HUDEP-2 (cell line): ENCODE measurements around the gene TMEM183A.

Experiments used
- DNase-seq, 76 experiments: peaks; one replicate each; lab custom pipeline; 2025; ENCODE audit not compliant: unreplicated experiment in 76 of 76; lab: John Stamatoyannopoulos, UW

The TMEM183A gene

GRCh38 chr1:203063287-203063686 is 56.1 kb downstream of the TMEM183A start:
- no peak for DNase-seq

- no peak for DNase-seq
These were observed 58.0 kb downstream of the TMEM183A start for GRCh38 chr1:203065191-203065590.

DNA sequence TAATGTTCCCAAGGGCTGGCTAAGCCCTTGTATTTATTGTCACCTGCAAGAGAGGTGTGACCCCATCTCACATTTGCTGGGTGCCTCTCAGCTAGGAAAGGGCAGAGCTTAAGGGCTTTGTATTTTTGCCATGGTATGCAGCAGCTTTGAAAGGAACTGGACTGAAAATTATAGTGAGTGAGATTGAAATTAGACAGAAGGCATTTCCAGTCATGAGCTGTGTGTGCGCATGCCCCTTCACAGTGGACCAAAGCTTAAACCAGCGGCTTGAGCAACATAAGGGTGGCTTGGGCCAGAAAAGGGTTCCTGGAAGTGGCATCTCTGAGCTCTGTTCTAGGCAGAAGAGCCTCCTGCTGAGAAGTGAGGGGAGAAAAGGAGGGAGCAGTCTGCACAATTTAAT is 58.8 kb downstream of the TMEM183A start:
- no peak for DNase-seq

- DNase-seq: no peak
These were observed 59.8 kb downstream of the TMEM183A start for GRCh38 chr1:203066965-203067364.

DNA sequence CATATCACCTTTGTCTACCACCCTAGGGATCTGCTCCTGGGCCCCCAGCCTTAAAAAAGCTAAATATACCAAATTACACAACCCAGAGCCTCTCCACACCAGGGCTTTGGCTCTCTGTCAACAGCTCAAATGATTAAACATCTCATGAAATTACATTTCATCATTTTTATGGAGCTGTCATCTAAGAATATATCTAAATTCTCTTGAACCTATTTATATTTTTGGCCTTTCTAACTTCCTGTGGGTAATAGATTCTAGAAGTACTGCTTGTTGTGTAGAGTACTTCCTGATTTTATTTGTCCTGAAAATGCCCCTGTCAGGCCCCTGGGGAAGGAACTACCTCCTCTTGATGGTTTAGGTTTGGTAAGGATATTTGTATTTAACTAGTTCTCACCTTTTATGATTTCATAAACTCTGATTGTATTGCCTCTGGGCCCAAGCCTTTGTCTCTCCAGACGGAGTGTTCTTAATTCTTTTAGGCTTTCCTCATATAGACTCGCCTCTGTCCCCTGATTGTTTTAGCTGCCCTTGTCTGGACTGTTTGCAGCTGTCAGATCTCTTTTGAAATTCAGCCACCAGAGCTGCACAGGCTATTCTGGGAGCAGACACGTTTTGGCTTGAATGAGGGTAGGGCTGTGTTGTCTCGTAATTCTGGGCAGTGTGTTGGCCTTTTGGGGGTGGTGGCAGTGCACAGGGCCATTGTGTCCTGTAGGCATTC is 62.0 kb downstream of the TMEM183A start:
- DNase-seq: no peak

DNA sequence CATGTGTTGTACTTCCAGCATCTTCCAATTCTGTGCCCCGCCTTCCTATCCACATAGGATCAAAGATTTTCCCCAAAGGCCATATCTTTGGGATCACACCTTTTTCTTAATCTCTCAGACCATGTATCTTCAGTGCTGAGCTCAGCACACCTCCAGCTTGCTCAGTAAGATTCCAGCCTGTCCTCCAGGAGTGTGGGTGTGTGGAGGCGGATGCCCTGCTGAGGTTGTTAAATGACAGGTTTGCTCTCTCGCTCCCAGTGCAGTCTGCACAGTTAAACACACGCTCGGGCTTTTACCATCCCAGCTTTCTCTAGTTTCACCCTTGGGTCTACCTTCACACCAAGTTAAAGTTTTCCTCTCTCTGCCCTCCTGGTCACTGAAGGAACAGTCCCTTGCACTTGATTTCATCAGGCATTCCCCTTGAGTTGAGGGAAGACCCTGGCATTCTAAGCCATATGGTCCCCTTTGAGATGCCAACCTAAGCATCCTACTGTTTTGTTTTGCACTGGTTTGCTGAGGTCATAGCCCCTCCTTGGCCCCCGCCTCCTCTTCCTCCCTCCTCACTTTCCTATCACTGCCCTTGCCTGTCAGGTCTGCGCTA is 64.9 kb downstream of the TMEM183A start:
- DNase-seq: no peak

DNA sequence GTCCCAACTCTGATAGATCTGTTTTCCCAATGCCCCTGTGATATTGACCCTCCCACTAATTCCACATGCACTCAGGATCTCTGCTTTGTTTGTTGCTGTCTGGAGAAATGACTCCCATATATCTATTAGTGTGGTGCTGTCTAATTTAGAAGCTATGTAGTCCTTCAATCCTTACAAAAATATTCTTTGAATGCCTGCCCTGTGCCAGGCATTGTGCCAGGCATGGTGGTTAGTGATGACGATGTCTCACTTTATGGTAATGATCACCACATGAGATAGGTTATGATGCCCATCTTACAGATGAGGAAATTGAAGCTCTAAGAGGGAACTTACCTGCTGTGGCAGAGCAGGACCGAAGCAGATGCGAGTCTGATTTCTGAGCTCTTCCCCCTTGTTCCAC is 65.7 kb downstream of the TMEM183A start:
- no peak for DNase-seq

DNA sequence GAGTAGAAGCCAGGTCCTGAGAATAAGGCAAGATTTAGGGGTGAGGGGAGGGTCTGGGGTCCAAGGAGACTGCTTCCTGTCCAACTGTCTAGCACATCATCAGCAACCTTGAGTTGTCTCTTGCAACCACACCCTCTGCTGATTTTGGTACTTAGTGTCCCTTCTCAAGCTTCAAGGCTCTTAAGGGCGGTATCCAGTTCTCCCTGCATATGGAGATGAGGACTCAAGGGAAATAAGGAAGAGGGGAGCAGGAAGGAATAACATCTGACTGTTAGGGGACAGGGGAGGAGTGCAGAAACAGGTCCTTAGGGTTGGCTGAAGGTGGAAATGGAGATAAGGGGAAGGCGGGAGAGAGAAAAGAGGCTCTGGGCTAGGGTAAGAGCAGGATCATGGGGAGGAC is 66.3 kb downstream of the TMEM183A start:
- no peak for DNase-seq
